ENCODE results near the gene PLCD3.

Gene PLCD3

DNA sequence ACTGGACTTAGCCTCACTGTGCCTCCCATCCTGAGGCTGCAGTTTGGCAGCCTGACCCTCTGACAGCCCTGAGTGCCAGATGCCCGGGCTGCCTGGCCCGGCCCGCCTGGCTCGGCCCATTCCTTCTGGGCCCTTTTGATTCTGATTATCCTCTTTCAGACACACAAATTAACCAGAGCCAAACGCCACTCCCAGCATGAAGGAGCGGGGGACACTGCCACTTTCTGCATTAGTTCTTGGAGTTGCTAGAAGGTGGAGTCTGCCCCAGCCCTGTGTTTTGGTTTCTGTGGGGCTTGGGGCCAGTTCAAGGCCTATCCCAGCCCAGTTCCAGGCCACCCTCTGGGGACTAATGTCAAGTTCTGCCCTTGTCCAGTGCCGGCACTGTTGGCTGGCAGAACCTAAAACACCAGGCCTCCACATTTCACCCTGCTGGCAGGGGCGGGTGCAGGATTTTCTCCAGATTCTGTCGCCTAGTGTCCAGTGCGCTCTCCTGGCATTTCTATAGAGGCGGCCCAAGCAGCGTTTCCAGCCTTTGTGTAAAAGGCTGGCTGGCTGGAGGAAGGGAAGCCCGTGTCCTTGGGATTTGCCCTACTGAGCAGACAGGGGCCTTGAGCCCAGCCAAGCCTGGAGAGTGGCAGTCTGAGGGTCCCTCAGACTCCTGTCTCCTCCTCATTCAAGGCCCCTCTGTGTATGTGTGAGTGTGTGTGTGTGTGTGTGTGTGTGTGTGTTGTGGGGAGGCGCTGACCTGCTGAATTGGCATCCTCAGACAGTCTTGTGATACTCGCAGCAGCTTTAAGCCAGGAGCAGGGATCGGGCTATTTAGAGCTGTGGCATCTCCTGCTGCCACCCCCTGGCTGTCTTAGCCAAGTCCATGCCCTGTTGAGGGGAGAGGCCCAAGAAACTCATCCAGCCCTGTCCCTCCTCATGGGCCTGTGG, 21.4 kb downstream of the PLCD3 start:
- TF ChIP-seq TAF1 (IDR thresholded peaks at IDR 0.05; ENCODE audit: borderline replicate concordance, insufficient read depth, low read length) (no peak), POLR2AphosphoS5 (IDR thresholded peaks at IDR 0.05; ENCODE audit: low read depth, low read length) (no peak), FOXP2 (optimal IDR thresholded peaks at IDR 0.05; ENCODE audit: borderline replicate concordance, extremely low read depth, extremely low read length, insufficient read depth) (no peak), SIN3A (IDR thresholded peaks at IDR 0.05; ENCODE audit: borderline replicate concordance, insufficient read depth, low read length) (no peak)
- TF ChIP-seq, protein P1, sequence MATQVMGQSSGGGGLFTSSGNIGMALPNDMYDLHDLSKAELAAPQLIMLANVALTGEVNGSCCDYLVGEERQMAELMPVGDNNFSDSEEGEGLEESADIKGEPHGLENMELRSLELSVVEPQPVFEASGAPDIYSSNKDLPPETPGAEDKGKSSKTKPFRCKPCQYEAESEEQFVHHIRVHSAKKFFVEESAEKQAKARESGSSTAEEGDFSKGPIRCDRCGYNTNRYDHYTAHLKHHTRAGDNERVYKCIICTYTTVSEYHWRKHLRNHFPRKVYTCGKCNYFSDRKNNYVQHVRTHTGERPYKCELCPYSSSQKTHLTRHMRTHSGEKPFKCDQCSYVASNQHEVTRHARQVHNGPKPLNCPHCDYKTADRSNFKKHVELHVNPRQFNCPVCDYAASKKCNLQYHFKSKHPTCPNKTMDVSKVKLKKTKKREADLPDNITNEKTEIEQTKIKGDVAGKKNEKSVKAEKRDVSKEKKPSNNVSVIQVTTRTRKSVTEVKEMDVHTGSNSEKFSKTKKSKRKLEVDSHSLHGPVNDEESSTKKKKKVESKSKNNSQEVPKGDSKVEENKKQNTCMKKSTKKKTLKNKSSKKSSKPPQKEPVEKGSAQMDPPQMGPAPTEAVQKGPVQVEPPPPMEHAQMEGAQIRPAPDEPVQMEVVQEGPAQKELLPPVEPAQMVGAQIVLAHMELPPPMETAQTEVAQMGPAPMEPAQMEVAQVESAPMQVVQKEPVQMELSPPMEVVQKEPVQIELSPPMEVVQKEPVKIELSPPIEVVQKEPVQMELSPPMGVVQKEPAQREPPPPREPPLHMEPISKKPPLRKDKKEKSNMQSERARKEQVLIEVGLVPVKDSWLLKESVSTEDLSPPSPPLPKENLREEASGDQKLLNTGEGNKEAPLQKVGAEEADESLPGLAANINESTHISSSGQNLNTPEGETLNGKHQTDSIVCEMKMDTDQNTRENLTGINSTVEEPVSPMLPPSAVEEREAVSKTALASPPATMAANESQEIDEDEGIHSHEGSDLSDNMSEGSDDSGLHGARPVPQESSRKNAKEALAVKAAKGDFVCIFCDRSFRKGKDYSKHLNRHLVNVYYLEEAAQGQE (IDR thresholded peaks at IDR 0.05; ENCODE audit: insufficient read depth in 1 of 2, low read depth in 2 of 2, low read length in 2 of 2): no peak

DNA sequence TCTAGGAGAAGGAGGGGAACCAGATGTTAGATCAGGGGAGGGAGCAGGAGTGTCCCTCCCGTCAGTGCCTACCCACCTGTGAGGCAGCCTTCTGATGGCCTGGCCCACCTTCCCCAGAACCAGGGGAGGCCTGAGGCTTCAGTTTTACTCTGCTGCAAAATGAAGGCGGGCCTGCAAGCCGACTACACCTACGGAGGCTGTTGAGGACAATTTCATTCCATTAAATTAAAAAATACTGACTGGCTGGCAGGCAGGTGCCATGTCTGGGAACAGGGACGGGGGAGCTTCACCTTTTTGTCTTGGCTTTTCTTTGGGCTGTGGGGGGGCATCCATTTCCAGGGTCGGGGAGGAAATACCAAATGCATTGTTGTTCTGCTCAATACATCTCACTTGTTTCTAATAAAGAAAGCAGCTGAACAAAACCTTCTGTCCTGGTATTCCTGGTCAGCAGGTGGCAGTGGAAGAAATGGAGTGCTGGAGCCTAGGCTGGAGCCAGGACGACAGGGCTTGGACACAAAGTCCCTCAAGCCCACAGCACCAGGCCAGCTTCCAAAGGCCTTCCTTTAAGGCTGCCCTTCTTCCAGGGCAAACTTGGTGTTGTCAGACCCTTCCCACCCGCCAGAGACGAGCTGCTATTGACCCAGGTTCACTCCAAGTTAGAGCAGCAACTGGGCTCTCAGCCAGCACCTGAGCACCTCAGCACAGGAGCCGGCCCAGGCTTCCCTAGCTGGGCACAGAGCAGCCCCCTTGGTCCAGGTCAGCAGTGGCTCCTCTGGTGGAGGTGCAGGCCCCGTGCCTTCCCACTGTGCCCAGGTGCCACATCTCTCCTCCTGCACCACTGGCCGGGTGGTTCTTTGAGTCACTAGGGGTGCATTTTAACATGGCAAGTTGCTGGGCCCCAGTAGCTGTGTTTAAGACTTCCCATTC, 23.5 kb downstream of the PLCD3 start:
- TF ChIP-seq TAF1 (IDR thresholded peaks at IDR 0.05; ENCODE audit: borderline replicate concordance, insufficient read depth, low read length) (no peak), FOXP2 (optimal IDR thresholded peaks at IDR 0.05; ENCODE audit: borderline replicate concordance, extremely low read depth, extremely low read length, insufficient read depth) (no peak), POLR2AphosphoS5 (IDR thresholded peaks at IDR 0.05; ENCODE audit: low read depth, low read length) (no peak)

DNA sequence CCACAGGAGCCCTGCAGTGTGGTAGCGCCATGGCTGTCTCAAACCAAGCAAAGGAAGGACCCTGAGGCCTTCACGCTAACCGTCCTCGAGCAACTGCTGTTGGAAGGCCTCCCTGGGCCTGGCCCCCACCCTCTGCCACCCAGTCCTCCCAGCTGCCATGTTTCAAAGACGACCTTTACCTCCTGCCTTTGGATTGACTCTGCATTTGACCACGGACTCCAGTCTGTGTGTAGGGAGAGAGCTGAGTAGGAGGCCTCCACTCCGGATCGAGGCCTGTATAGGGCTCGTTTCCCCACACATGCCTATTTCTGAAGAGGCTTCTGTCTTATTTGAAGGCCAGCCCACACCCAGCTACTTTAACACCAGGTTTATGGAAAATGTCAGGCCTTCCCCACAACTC, 24.3 kb downstream of the PLCD3 start:
- no peak for TF ChIP-seq SIN3A (IDR thresholded peaks at IDR 0.05; ENCODE audit: borderline replicate concordance, insufficient read depth, low read length)
- TF ChIP-seq POLR2AphosphoS5 (IDR thresholded peaks at IDR 0.05; ENCODE audit: low read depth, low read length): no peak
- no peak for TF ChIP-seq TAF1 (IDR thresholded peaks at IDR 0.05; ENCODE audit: borderline replicate concordance, insufficient read depth, low read length)
- TF ChIP-seq, protein P1 (IDR thresholded peaks at IDR 0.05; ENCODE audit: insufficient read depth in 1 of 2, low read depth in 2 of 2, low read length in 2 of 2): no peak
- TF ChIP-seq FOXP2 (optimal IDR thresholded peaks at IDR 0.05; ENCODE audit: borderline replicate concordance, extremely low read depth, extremely low read length, insufficient read depth): no peak

- TF ChIP-seq TAF1 (IDR thresholded peaks at IDR 0.05; ENCODE audit: borderline replicate concordance, insufficient read depth, low read length) (no peak), SIN3A (IDR thresholded peaks at IDR 0.05; ENCODE audit: borderline replicate concordance, insufficient read depth, low read length) (no peak), FOXP2 (optimal IDR thresholded peaks at IDR 0.05; ENCODE audit: borderline replicate concordance, extremely low read depth, extremely low read length, insufficient read depth) (no peak), POLR2AphosphoS5 (IDR thresholded peaks at IDR 0.05; ENCODE audit: low read depth, low read length) (no peak)
- TF ChIP-seq, protein P1 (IDR thresholded peaks at IDR 0.05; ENCODE audit: insufficient read depth in 1 of 2, low read depth in 2 of 2, low read length in 2 of 2): no peak
These were observed 24.9 kb downstream of the PLCD3 start for GRCh38 chr17:45107293-45108010.

DNA sequence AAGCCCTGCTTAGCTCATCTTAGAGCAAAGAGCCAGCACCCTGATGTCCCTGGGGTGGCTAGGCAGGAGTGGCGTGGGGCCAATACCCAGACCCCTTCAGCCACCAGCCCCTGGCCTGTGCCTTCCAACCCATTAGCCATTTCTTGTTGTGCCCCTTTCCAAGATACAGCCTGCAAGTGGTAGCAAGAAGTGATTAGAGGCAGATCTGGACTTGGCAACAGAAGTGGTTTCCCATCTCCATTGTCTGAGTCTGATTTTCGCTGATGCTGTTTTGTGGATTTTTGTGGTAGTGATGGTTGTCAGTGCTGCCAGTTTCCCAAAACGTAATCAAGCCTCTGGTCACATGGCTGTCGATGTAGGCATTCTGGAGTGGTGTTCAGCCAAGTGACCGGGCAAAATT, 25.7 kb downstream of the PLCD3 start:
- no peak for TF ChIP-seq SIN3A (IDR thresholded peaks at IDR 0.05; ENCODE audit: borderline replicate concordance, insufficient read depth, low read length)
- no peak for TF ChIP-seq FOXP2 (optimal IDR thresholded peaks at IDR 0.05; ENCODE audit: borderline replicate concordance, extremely low read depth, extremely low read length, insufficient read depth)
- TF ChIP-seq POLR2AphosphoS5 (IDR thresholded peaks at IDR 0.05; ENCODE audit: low read depth, low read length): no peak
- TF ChIP-seq, protein P1 (IDR thresholded peaks at IDR 0.05; ENCODE audit: insufficient read depth in 1 of 2, low read depth in 2 of 2, low read length in 2 of 2): no peak
- no peak for TF ChIP-seq TAF1 (IDR thresholded peaks at IDR 0.05; ENCODE audit: borderline replicate concordance, insufficient read depth, low read length)

Measured in PFSK-1 (cell line).